Gastroesophageal sphincter (tissue), 4 donors: Measurements from ENCODE around the gene UPF2. TPM values are rescaled to one million over a fixed set of nuclear protein-coding genes. Genes with fewer than 3 reads are reported as not detected.
A peak's percentile ranks its signal among the peaks of the same experiment; 100 is the strongest.
"Not testable (repeated sequence)": the region's sequence is repeated elsewhere in the genome, so short reads cannot be mapped to it uniquely, and the experiment has no call there.

ENCODE experiments used
- ATAC-seq: fragments of 150-250 bp; one replicate; pipeline ENCODE4 v1.9.1; 2016; ENCODE audit warnings: mild to moderate bottlenecking, moderate library complexity
- H3K27ac ChIP-seq, 4 donors: fragments of 200-600 bp; sonication (generic) in 3 of 4; 1 replicate in 3 of 4; 2 replicates in 1 of 4; pipeline ENCODE4 v1.5.1; 2016 to 2019
- H3K27me3 ChIP-seq: fragments of 200-600 bp; sonication (generic); one replicate; pipeline ENCODE4 v1.5.1; 2019
- H3K36me3 ChIP-seq, 2 donors: fragments of 200-600 bp; sonication (generic); one replicate each; pipeline ENCODE4 v1.5.1; 2019; ENCODE audit warnings: control low read depth in 1 of 2
- H3K4me1 ChIP-seq, 3 donors: fragments of 200-600 bp; sonication (generic); 1 replicate in 2 of 3; 2 replicates in 1 of 3; pipeline ENCODE4 v1.5.1; 2016 to 2019; ENCODE audit warnings: control low read depth in 2 of 3
- H3K4me3 ChIP-seq, 2 donors: fragments of 200-600 bp; sonication (generic); one replicate each; pipeline ENCODE4 v1.5.1; 2019; ENCODE audit warnings: mild to moderate bottlenecking in 1 of 2, moderate library complexity in 1 of 2
- H3K9me3 ChIP-seq, 3 donors: fragments of 200-600 bp; sonication (generic); one replicate each; pipeline ENCODE4 v1.5.1; 2017 to 2019; ENCODE audit warnings: control low read depth in 2 of 3
- EP300 ChIP-seq: sonication (generic); formaldehyde crosslinking; IDR thresholded peaks from one replicate; pipeline ENCODE4 v1.6.1; 2017; ENCODE audit warnings: antibody characterized with exemption, mild to moderate bottlenecking
- POLR2A ChIP-seq, 2 donors: fragments of 450-650 bp; IDR thresholded peaks; one replicate each; pipeline ENCODE4 v1.6.1; 2017; ENCODE audit warnings: antibody characterized with exemption in 2 of 2, mild to moderate bottlenecking in 2 of 2, moderate library complexity in 1 of 2
- POLR2AphosphoS5 ChIP-seq: sonication (generic); formaldehyde crosslinking; IDR thresholded peaks from one replicate; pipeline ENCODE4 v1.6.1; 2017; ENCODE audit warnings: antibody characterized with exemption
- WGBS, 2 donors: methylation state at CpG; one replicate each; pipeline ENCODE4 v1.1.5; 2018; ENCODE audit warnings: low coverage in 1 of 2; 5-methylcytosine and 5-hydroxymethylcytosine counted together
- total RNA-seq, 4 donors: library from RNA; depleted of rRNA; stranded (reverse); fragments of >200 nt; gene quantifications; one replicate each; pipeline ENCODE4 v1.1.0, GENCODE V29; 2016
- TF ChIP-seq, protein P1 (sequence below), 4 experiments: fragments of 200-600 bp in 2 of 4; fragments of 450-650 bp in 2 of 4; sonication (generic) in 1 of 4; IDR thresholded peaks; one replicate each; pipeline ENCODE4 v1.5.1; 2017 to 2019; ENCODE audit warnings: antibody characterized with exemption in 4 of 4, mild to moderate bottlenecking in 2 of 4, moderate library complexity in 2 of 4

UPF2 gene
- total RNA-seq, 4 donors from 2014 or later: 23.8 to 40.9 (median 35.0) TPM

GRCh38 chr10:12081470-12081869 lies 38.9 kb upstream of the UPF2 start:
- no peak for ATAC-seq
- Histone ChIP-seq H3K27me3 (no peaks in the 10 kb centered on the region), H3K9me3 (no peaks in the 10 kb centered on the region), H3K36me3 (peaks cover 0 to 52% of the 10 kb centered on the region in 2 donors), H3K4me1 (no peaks in the 10 kb centered on the region), H3K27ac (no peak overlapping the region), H3K4me3 (no peak overlapping the region)
- TF ChIP-seq POLR2AphosphoS5: no peak
- TF ChIP-seq EP300: no peak
- TF ChIP-seq POLR2A (IDR thresholded peaks at IDR 0.05): no peak
- TF ChIP-seq, protein P1, sequence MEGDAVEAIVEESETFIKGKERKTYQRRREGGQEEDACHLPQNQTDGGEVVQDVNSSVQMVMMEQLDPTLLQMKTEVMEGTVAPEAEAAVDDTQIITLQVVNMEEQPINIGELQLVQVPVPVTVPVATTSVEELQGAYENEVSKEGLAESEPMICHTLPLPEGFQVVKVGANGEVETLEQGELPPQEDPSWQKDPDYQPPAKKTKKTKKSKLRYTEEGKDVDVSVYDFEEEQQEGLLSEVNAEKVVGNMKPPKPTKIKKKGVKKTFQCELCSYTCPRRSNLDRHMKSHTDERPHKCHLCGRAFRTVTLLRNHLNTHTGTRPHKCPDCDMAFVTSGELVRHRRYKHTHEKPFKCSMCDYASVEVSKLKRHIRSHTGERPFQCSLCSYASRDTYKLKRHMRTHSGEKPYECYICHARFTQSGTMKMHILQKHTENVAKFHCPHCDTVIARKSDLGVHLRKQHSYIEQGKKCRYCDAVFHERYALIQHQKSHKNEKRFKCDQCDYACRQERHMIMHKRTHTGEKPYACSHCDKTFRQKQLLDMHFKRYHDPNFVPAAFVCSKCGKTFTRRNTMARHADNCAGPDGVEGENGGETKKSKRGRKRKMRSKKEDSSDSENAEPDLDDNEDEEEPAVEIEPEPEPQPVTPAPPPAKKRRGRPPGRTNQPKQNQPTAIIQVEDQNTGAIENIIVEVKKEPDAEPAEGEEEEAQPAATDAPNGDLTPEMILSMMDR (IDR thresholded peaks at IDR 0.05): no peak
- 86% methylated on average over 1 of the region's 8 CpGs; no CpG with 5 or more reads in 1 of the 2 donors for WGBS, 2 donors

DNA sequence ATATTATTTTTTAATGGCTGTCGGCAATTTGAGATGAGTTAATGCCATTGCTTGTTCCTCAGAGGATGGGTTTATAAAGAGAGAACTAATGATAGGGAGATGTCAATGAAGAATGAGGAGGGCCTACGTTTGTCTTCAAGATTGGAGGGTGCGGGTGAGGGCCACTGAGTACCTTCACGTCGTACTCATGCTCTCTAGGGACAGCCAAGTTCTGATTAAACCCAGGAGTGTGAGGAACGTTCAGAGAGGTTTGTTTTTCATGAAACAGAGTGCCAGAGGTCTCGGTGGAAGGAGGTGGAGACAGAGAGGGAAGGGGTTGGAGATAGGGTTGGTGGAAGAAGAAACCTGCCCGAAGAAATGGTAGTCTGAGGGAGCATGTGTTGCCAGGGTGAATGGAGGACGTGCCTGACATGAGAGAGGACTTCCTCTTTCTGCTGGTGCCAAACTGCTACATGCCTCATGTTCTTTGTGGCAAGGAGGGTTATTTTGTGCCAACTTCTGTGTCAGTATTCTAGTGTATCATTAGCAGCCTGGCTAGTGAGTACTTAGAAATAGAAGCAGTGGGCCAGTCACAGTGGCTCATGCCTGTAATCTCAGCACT lies 35.1 kb upstream of the UPF2 start:
- Histone ChIP-seq H3K27ac (no peak overlapping the region), H3K9me3 (no peaks in the 10 kb centered on the region), H3K4me3 (no peak overlapping the region), H3K4me1 (no peaks in the 10 kb centered on the region), H3K27me3 (no peaks in the 10 kb centered on the region), H3K36me3 (peaks cover 0 to 15% of the 10 kb centered on the region in 2 donors)
- no peak for ATAC-seq
- TF ChIP-seq POLR2A (IDR thresholded peaks at IDR 0.05): no peak
- TF ChIP-seq EP300: no peak
- TF ChIP-seq, protein P1 (IDR thresholded peaks at IDR 0.05): no peak
- TF ChIP-seq POLR2AphosphoS5: no peak
- WGBS, 2 donors: 65 to 68% methylated on average over 8 of the region's 9 CpGs

DNA sequence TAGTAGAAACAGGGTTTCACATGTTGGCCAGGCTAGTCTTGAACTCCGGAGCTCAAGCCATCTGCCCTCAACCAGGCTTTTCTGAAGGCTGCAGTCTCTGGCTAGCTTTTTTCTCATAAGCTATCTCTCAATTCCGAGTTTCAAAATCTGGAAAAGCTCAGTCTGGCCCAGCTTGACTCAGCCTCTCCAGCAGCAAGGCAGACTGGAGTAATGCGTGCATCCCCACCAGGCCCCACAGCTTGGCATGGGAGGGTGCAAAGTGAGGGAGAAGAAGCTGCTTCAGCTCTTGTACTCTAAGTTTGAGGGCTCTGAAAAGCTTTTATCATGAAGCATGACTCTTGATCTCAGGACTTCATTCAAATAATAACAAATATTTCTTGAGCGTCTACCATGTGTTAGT lies 30.9 kb upstream of the UPF2 start:
- no peak overlapping the region for H3K27ac ChIP-seq
- H3K27me3 ChIP-seq: no peaks in the 10 kb centered on the region
- H3K36me3 ChIP-seq: no peaks in the 10 kb centered on the region
- H3K4me1 ChIP-seq: peaks cover 0 to 16% (median 3%) of the 10 kb centered on the region in 3 donors
- H3K4me3 ChIP-seq: no peak overlapping the region
- no peak for ATAC-seq
- H3K9me3 ChIP-seq: no peaks in the 10 kb centered on the region
- WGBS, 2 donors: 75 to 81% methylated on average over 1 to 3 of the region's 4 CpGs
- no peak for TF ChIP-seq POLR2AphosphoS5
- TF ChIP-seq EP300: no peak
- no peak for TF ChIP-seq POLR2A (IDR thresholded peaks at IDR 0.05)
- TF ChIP-seq, protein P1 (IDR thresholded peaks at IDR 0.05): no peak

GRCh38 chr10:12071441-12071840 lies 28.8 kb upstream of the UPF2 start:
- not testable (repeated sequence) for H3K4me3 ChIP-seq, H3K9me3 ChIP-seq, H3K36me3 ChIP-seq, H3K27me3 ChIP-seq, H3K27ac ChIP-seq, ATAC-seq
- WGBS, 2 donors: 93 to 97% methylated on average over 8 to 13 of the region's 15 CpGs
- peaks cover 0 to 19% (median 3%) of the 10 kb centered on the region in 3 donors for H3K4me1 ChIP-seq

GRCh38 chr10:12068449-12069269 lies 26.1 kb upstream of the UPF2 start, which contains the start of gene DHTKD1:
TSS of gene DHTKD1 (plus strand) at chr10:12068954. CDS start at chr10:12069034, 80 bp downstream.
- Histone ChIP-seq H3K9me3 (no peaks in the 10 kb centered on the region), H3K27ac (peak within 1 kb of the TSS; percentile 73 to 93 (median 86)), H3K4me3 (peak within 1 kb of the TSS; percentile 84 to 100), H3K36me3 (no peaks in the 10 kb centered on the region), H3K27me3 (no peaks in the 10 kb centered on the region), H3K4me1 (peaks cover 0 to 19% (median 3%) of the 10 kb centered on the region in 3 donors)
- 4 to 30% methylated on average over 2 to 5 of the region's 66 CpGs for WGBS, 2 donors
- peak; percentile 74 to 75 for TF ChIP-seq POLR2A (IDR thresholded peaks at IDR 0.05)
- TF ChIP-seq EP300: no peak
- peak; percentile 62 for TF ChIP-seq POLR2AphosphoS5
- TF ChIP-seq, protein P1 (IDR thresholded peaks at IDR 0.05): peak in 3 of 4 experiments; percentile 45 to 77 (median 75)
- peak; percentile 100 for ATAC-seq
